Measurements from ENCODE around the gene MOB3B.

DNA sequence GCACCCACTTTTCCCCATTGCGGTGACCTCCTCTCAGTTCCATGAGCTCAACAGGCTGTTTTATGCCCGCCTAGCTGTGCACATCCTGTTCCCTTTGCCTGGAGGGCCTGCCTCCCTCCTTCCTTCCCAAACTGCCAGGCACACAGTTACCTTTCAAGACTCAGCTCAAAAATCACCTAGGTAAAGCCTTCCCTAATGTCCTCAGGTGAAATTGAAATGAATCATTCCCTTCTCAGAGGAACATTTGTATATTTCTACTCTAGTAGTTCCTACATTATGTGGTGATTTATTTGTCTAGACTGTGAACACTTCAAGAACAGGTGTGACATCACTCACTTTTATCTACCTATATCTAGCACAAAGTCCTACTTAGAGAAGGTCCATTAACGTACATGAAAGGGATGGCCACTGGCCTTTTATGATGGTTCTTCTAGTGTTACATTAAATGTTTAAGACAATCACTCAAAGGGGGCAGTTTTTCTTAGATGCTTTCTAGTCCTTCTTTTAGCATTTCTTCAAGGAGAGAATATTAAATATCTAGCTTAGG is 129.2 kb downstream of the MOB3B start:
- TF ChIP-seq ZNF155 (tag by site-specific recombination; IDR thresholded peaks at IDR 0.05): no peak
- no peak for TF ChIP-seq ZNF76 (tag by site-specific recombination; IDR thresholded peaks at IDR 0.05; ENCODE audit: borderline replicate concordance, low read depth)
- TF ChIP-seq ZNF792 (tag by site-specific recombination; IDR thresholded peaks at IDR 0.05): no peak
- TF ChIP-seq, protein P1, sequence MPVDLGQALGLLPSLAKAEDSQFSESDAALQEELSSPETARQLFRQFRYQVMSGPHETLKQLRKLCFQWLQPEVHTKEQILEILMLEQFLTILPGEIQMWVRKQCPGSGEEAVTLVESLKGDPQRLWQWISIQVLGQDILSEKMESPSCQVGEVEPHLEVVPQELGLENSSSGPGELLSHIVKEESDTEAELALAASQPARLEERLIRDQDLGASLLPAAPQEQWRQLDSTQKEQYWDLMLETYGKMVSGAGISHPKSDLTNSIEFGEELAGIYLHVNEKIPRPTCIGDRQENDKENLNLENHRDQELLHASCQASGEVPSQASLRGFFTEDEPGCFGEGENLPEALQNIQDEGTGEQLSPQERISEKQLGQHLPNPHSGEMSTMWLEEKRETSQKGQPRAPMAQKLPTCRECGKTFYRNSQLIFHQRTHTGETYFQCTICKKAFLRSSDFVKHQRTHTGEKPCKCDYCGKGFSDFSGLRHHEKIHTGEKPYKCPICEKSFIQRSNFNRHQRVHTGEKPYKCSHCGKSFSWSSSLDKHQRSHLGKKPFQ (tag by site-specific recombination; IDR thresholded peaks at IDR 0.05): no peak
- no peak for TF ChIP-seq ZNF2 (tag by site-specific recombination; IDR thresholded peaks at IDR 0.05)
- TF ChIP-seq ZNF37A (tag by site-specific recombination; IDR thresholded peaks at IDR 0.05): no peak
- TF ChIP-seq, protein P2, sequence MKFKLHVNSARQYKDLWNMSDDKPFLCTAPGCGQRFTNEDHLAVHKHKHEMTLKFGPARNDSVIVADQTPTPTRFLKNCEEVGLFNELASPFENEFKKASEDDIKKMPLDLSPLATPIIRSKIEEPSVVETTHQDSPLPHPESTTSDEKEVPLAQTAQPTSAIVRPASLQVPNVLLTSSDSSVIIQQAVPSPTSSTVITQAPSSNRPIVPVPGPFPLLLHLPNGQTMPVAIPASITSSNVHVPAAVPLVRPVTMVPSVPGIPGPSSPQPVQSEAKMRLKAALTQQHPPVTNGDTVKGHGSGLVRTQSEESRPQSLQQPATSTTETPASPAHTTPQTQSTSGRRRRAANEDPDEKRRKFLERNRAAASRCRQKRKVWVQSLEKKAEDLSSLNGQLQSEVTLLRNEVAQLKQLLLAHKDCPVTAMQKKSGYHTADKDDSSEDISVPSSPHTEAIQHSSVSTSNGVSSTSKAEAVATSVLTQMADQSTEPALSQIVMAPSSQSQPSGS (tag by site-specific recombination; IDR thresholded peaks at IDR 0.05; ENCODE audit: low read depth): no peak
- TF ChIP-seq, protein P3, sequence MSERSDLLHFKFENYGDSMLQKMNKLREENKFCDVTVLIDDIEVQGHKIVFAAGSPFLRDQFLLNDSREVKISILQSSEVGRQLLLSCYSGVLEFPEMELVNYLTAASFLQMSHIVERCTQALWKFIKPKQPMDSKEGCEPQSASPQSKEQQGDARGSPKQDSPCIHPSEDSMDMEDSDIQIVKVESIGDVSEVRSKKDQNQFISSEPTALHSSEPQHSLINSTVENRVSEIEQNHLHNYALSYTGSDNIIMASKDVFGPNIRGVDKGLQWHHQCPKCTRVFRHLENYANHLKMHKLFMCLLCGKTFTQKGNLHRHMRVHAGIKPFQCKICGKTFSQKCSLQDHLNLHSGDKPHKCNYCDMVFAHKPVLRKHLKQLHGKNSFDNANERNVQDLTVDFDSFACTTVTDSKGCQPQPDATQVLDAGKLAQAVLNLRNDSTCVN (tag by site-specific recombination; optimal IDR thresholded peaks at IDR 0.05): no peak
- TF ChIP-seq, protein P4, sequence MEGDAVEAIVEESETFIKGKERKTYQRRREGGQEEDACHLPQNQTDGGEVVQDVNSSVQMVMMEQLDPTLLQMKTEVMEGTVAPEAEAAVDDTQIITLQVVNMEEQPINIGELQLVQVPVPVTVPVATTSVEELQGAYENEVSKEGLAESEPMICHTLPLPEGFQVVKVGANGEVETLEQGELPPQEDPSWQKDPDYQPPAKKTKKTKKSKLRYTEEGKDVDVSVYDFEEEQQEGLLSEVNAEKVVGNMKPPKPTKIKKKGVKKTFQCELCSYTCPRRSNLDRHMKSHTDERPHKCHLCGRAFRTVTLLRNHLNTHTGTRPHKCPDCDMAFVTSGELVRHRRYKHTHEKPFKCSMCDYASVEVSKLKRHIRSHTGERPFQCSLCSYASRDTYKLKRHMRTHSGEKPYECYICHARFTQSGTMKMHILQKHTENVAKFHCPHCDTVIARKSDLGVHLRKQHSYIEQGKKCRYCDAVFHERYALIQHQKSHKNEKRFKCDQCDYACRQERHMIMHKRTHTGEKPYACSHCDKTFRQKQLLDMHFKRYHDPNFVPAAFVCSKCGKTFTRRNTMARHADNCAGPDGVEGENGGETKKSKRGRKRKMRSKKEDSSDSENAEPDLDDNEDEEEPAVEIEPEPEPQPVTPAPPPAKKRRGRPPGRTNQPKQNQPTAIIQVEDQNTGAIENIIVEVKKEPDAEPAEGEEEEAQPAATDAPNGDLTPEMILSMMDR (tag by site-specific recombination; IDR thresholded peaks at IDR 0.05): no peak

All from HEK293 (cell line).